A673 (cell line): ENCODE measurements around the gene HAUS3. TPM values are rescaled to one million over a fixed set of nuclear protein-coding genes. Genes with fewer than 3 reads are reported as not detected.

Experiments
- BruUV-seq: library from RNA; stranded (reverse); fragments of 400-500 nt; replicated peaks from 2 replicates; lab custom pipeline; 2021; lab: Mats Ljungman, UMichigan
- CTCF ChIA-PET: fragments of 300-600 bp; sonication (Branson Sonifier 250); formaldehyde crosslinking; loops from one replicate; lab custom pipeline; 2022; ENCODE audit warnings: antibody characterized with exemption; lab: Charles Lee
- POLR2A ChIA-PET: fragments of 300-600 bp; sonication (Branson Sonifier 250); formaldehyde crosslinking; loops from one replicate; lab custom pipeline; 2022; ENCODE audit warnings: antibody characterized with exemption; ENCODE audit not compliant: low non-redundant PET; lab: Charles Lee
- DNase-seq: peaks from one replicate; pipeline ENCODE4 v3.0.0-alpha.2; 2015; ENCODE audit warnings: low spot score
- H3K27ac ChIP-seq: fragments of 200-600 bp; sonication (generic); 2 replicates; pipeline ENCODE4 v1.5.1; 2016; ENCODE audit warnings: mixed run types, low read depth, mild to moderate bottlenecking, mixed read lengths, antibody characterized with exemption, low read length; ENCODE audit not compliant: poor library complexity, severe bottlenecking
- H3K27me3 ChIP-seq: fragments of 200-600 bp; sonication (generic); replicated peaks from 2 replicates; pipeline ENCODE4 v1.6.1; 2017; ENCODE audit warnings: mixed run types, low read depth, mild to moderate bottlenecking, mixed read lengths, antibody characterized with exemption, low read length; ENCODE audit not compliant: insufficient read depth, poor library complexity
- H3K36me3 ChIP-seq: fragments of 200-600 bp; sonication (generic); 2 replicates; pipeline ENCODE4 v1.6.1; 2016; ENCODE audit warnings: mixed run types, mild to moderate bottlenecking, mixed read lengths, antibody characterized with exemption, low read length; ENCODE audit not compliant: insufficient read depth, poor library complexity, severe bottlenecking
- H3K4me1 ChIP-seq: fragments of 200-600 bp; sonication (generic); 2 replicates; pipeline ENCODE4 v1.6.1; 2017; ENCODE audit warnings: mixed run types, mild to moderate bottlenecking, mixed read lengths, antibody characterized with exemption, low read length; ENCODE audit not compliant: insufficient read depth, poor library complexity, severe bottlenecking
- H3K4me3 ChIP-seq: fragments of 200-600 bp; sonication (generic); 2 replicates; pipeline ENCODE4 v1.5.1; 2016; ENCODE audit warnings: low read depth, mixed run types, mild to moderate bottlenecking, mixed read lengths, low read length; ENCODE audit not compliant: poor library complexity, severe bottlenecking
- H3K9me3 ChIP-seq: fragments of 200-600 bp; sonication (generic); 2 replicates; pipeline ENCODE4 v1.6.1; 2016; ENCODE audit warnings: mixed run types, low read depth, mild to moderate bottlenecking, mixed read lengths, antibody characterized with exemption, low read length; ENCODE audit not compliant: poor library complexity, severe bottlenecking
- CTCF ChIP-seq: fragments of 300-800, 200-600 bp; sonication (generic); conservative IDR thresholded peaks from 2 replicates; pipeline ENCODE4 v1.5.1; 2017; ENCODE audit warnings: low read depth, mild to moderate bottlenecking, antibody characterized with exemption, low read length, moderate library complexity, mixed read lengths
- EZH2 ChIP-seq: fragments of 200-600 bp; sonication (generic); IDR thresholded peaks from 2 replicates; pipeline ENCODE4 v1.6.1; 2017; ENCODE audit warnings: borderline replicate concordance, low read depth, mild to moderate bottlenecking, mixed read lengths, antibody characterized with exemption, low read length; ENCODE audit not compliant: poor library complexity, severe bottlenecking
- intact Hi-C: fragments of 100-400 bp; cut with micrococcal nuclease; formaldehyde crosslinking; loops from one replicate; pipeline ENCODE4 v1.10.0; 2022; ENCODE audit not compliant: unreplicated experiment
- total RNA-seq: library from RNA; stranded (reverse); gene quantifications from 2 replicates; pipeline ENCODE4 v1.2.3, GENCODE V29; 2021

Gene HAUS3
- total RNA-seq, 1 experiment from 2014 or later: 27.7 TPM

DNA sequence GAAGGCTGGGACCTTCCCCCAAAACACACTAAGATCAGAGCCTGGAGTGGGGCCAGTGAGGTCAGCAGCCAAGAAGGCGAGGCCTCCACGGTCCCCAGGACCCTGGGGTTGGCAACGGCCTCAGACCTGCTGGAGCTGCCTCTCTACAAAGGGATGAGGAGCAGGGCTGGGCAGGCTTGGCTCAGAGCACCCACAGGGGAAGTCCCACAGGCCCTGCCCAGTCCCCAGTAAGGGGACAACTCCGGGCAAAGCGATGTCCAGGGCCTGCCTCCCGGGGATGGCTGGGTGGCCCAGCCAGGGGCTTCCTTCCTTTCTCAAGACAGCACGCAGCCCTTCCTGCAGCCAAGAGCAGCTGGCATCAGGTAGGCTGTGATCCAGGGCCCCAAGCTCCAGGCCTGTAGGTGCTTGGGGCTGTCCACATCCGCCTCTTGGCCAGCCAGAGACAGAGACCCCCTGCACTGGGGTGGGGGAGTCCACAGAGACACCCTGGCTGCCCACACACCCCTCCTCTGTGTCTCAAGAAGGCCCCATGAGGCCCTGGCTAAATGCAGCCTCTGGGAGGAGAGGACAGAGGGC is 14.3 kb upstream of the HAUS3 start:
- H3K36me3 ChIP-seq: no peaks in the 10 kb centered on the region
- H3K4me3 ChIP-seq: no peak overlapping the region
- intact Hi-C loops: no loop called here
- TF ChIP-seq CTCF (no peak), EZH2 (no peak)
- DNase-seq: no peak
- BruUV-seq: no TSS peak
- CTCF ChIA-PET: no interaction called here
- peak overlapping the region; percentile 44 for H3K27ac ChIP-seq
- H3K27me3 ChIP-seq: no peaks in the 10 kb centered on the region
- H3K9me3 ChIP-seq: no peaks in the 10 kb centered on the region
- H3K4me1 ChIP-seq: peaks cover 20% of the 10 kb centered on the region
- POLR2A ChIA-PET: no interaction called here

DNA sequence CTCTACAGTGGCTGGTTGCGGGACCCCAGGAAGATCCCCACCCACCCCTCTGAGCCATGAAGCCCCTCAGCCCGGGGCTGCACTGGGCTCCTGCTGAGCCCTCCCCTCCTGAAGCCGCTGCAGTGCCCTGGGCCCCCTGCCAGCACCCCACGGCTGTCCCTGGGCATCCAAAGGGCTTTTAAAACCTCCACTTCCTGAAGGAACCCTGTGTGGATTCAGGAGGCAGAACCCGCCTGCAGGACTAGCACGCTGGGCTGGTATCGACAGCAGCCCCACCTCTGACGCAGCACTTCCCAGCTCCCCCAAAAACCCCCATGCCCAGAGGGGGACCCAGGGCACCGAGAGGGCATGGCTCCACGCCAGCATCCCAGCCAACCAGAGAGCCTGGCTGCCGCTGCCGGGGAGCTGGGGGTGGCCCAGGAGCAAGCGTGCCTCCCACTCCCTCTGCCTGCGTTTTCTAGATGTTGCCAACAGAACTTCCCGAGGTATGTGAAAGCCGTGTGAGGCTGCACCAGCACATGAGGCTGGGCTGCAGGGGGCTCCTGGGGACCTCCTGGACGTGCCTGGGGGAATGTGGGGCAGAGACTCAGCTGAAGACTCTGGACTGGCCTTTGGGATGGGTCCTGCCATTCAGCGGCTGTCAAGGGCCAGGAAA is 13.7 kb upstream of the HAUS3 start:
- peak; percentile 54 for DNase-seq
- no peak overlapping the region for H3K4me3 ChIP-seq
- H3K27me3 ChIP-seq: no peaks in the 10 kb centered on the region
- ChIA-PET POLR2A (no interaction called here), CTCF (no interaction called here)
- H3K9me3 ChIP-seq: no peaks in the 10 kb centered on the region
- H3K27ac ChIP-seq: peak overlapping the region; percentile 44
- BruUV-seq: no TSS peak
- peaks cover 20% of the 10 kb centered on the region for H3K4me1 ChIP-seq
- no peaks in the 10 kb centered on the region for H3K36me3 ChIP-seq
- intact Hi-C loops: no loop called here
- no peak for TF ChIP-seq EZH2
- no peak for TF ChIP-seq CTCF

DNA sequence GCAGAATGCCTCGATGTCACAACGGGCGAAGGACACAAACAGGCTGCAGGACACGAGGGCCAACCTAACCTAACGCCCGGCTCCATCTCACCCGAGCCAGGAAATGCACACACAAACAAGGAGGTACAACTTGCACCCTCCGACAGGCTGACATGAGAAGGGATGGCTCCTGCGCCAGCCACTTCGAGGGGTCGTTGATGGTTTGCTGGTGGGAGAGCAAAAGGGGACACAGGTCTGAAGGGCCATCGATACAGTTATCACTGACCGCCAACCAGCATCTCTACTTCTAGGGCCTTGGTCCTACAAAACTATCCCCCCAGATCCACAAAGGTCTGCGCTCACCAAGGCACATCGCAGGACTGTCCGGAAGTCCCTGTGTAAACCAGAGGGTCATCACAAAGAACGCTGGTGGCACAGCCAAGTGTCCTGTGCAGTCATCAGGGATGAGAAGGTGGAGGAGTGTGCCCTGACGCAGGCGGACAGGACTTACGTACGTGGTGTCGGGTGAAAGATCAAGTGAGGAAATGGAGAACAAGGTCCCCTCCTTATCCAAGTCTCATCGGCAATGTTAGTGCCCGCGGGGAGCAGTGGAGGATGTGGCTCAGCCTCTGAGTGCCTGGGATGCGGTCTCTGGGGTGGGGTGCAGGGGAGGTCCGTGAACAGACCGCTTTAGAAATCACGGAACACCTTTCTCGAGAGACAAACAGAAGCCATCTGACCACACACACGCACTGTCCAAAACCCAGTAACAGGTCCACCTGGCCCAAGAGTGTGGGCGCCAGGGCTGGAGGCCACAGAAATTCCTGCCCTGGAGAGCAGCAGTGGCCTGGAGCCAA is 13.0 kb upstream of the HAUS3 start:
- no peaks in the 10 kb centered on the region for H3K36me3 ChIP-seq
- peaks cover 20% of the 10 kb centered on the region for H3K4me1 ChIP-seq
- H3K27me3 ChIP-seq: no peaks in the 10 kb centered on the region
- DNase-seq: no peak
- TF ChIP-seq CTCF (no peak), EZH2 (no peak)
- BruUV-seq: TSS peak; percentile 19
- intact Hi-C loops: no loop called here
- POLR2A ChIA-PET: no interaction called here
- H3K9me3 ChIP-seq: no peaks in the 10 kb centered on the region
- H3K4me3 ChIP-seq: no peak overlapping the region
- CTCF ChIA-PET: no interaction called here
- no peak overlapping the region for H3K27ac ChIP-seq
